GM04504 (cell line): ENCODE data around the gene COQ7.

ENCODE experiments used
- DNase-seq: peaks from one replicate; pipeline ENCODE4 v3.0.0-alpha.2; 2012; ENCODE audit warnings: low read depth

COQ7 gene

GRCh38 chr16:19086322-19087199, 19.1 kb downstream of the COQ7 start:
- peak; percentile 70 for DNase-seq

GRCh38 chr16:19088341-19088916, 21.0 kb downstream of the COQ7 start:
- no peak for DNase-seq

DNA sequence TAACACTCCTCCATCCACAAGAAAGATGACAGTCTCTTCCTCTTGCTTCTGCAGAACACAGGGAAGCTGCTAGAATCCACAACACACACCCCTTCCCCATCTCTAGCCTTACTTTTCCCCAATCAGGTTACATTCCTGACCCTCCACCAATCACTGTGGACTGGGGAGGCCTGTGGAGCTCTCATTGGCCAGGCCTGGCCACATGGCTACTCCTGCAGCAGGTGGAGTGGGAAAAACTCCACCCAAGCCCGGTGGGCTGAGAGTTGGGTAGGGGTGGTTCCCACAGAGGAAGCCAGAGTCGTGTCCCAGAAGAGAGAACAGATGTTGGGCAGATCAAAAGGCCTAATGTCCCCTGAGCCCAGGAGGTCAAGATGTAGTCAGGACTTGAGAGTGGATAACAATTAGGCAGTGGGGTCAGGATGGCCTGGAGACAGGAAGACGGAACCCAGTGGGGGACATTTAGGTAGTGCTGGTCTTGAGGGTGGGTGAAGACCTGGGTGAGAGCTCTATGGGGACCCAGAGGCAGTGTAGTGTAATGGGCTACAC, 22.1 kb downstream of the COQ7 start:
- DNase-seq: no peak

- DNase-seq: no peak
Observed at GRCh38 chr16:19090916-19091315, 23.5 kb downstream of the COQ7 start.

GRCh38 chr16:19092653-19093410, 25.4 kb downstream of the COQ7 start:
- no peak for DNase-seq

- DNase-seq: no peak
Observed at GRCh38 chr16:19093631-19094541, 26.5 kb downstream of the COQ7 start.

- no peak for DNase-seq
Observed at GRCh38 chr16:19094542-19095365, 27.3 kb downstream of the COQ7 start.

GRCh38 chr16:19095654-19096053, 28.2 kb downstream of the COQ7 start:
- DNase-seq: no peak

DNA sequence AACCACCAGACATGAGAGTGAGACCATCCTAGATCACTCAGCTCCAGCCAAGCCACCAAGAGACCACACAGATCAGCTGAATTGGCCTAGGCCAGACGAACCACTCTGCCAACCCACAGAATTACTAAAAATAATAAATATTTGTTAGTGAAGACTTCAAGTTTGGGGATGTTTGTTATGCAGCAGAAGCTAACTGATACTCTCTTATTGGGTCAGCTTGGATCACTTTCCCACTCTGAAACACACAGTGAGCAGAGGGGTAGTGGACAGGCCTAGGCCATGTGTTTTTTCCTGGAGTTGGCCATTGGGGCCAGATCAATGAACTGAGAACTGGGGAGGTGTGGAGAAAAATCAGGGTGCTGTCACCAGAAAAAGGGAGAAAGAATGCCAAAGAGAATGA, 30.8 kb downstream of the COQ7 start:
- DNase-seq: no peak

GRCh38 chr16:19102187-19102872, 34.9 kb downstream of the COQ7 start:
- no peak for DNase-seq

DNA sequence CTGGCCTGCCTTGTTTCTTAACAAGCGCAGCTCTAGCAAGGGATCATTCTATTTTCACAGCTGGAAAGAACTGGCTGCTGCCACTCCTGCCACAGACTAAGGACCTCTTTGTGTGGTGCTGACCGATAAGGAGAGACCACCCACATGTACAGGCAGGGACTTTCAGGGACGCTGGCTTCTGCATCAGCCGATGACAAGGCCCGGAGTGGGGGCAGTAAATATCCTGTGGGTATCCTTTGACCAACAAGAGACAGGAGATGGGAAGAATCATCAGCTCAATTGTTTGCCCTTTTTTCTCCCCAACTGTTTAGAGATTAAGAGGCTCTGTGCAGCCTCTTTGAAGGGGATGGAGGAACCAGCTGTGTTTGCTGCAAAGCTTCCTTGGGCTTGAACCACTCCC, 37.2 kb downstream of the COQ7 start:
- DNase-seq: no peak

GRCh38 chr16:19105131-19105530, 37.7 kb downstream of the COQ7 start:
- no peak for DNase-seq

- DNase-seq: no peak
Observed at GRCh38 chr16:19105891-19106624, 38.6 kb downstream of the COQ7 start.

DNA sequence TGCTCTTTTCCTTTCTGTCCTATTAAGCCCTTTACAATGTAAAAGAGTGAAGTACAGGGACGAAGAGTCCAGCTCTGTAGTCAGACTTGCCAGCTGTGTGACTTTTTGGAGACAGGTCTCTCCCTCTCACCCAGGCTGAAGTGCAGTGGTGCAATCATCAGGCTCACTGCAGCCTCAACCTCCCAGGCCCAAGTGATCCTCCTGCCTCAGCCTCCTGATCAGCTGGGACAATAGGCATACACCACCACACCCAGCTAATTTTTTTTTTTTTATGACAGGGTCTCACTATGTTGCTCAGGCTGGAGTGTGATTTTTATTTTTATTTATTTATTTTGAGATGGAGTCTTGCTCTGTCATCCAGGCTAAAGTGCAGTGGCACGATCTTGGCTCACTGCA, 39.2 kb downstream of the COQ7 start:
- DNase-seq: no peak

- DNase-seq: no peak
Observed at GRCh38 chr16:19108409-19109287, 41.2 kb downstream of the COQ7 start.

- DNase-seq: no peak
Observed at GRCh38 chr16:19109288-19109664, 41.9 kb downstream of the COQ7 start.

DNA sequence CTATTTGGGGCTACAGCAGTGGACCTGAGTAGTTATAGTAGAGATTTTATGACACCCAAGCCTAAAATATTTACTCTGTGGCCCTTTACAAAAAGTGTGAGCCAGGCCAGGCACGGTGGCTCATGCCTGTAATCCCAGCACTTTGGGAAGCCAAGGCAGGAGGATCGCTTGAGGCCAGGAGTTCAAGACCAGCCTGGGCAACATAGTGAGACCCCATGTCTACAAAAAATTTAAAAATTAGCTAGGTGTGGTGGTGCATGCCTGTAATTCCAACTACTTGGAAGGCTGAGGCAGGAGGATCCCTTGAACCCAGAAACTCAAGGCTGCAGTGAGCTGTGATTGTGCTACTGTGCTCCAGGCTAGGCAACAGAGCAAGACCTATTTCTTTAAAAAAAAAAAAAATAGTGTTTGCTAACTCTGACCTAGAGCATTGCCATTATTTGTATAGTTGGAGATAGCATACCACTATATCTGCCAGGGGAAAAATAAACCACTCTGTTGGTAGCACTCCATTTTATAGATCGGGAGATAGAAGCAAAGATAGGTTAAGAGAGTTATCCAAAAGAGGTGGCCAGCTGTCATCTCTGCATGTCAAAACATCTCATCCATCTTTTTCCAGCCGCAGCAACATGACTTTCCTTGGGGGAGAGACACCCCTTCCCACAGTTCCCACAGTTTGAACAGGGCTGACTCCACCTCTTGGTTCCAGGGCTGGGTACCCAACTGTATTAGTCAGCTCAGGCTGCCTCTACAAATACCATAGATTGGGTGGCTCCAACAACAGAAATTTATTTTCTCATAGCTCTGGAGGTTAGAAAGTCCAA, 43.3 kb downstream of the COQ7 start:
- DNase-seq: no peak

- no peak for DNase-seq
Observed at GRCh38 chr16:19112099-19112407, 44.6 kb downstream of the COQ7 start.
